Stimulated activated CD8-positive, alpha-beta memory T cell treated with anti-CD3 and anti-CD28 coated beads, Interleukin-7, amount 100 ng/mL, for 4 hours (primary cell): ENCODE measurements around the gene MRPL30.
"Not testable (repeated sequence)": the region's sequence is repeated elsewhere in the genome, so short reads cannot be mapped to it uniquely, and the experiment has no call there.

Experiments
- DNase-seq, 2 donors: peaks; one replicate each; pipeline ENCODE4 v3.0.0-alpha.2; 2020; ENCODE audit warnings: low read depth in 2 of 2

The MRPL30 gene

DNA sequence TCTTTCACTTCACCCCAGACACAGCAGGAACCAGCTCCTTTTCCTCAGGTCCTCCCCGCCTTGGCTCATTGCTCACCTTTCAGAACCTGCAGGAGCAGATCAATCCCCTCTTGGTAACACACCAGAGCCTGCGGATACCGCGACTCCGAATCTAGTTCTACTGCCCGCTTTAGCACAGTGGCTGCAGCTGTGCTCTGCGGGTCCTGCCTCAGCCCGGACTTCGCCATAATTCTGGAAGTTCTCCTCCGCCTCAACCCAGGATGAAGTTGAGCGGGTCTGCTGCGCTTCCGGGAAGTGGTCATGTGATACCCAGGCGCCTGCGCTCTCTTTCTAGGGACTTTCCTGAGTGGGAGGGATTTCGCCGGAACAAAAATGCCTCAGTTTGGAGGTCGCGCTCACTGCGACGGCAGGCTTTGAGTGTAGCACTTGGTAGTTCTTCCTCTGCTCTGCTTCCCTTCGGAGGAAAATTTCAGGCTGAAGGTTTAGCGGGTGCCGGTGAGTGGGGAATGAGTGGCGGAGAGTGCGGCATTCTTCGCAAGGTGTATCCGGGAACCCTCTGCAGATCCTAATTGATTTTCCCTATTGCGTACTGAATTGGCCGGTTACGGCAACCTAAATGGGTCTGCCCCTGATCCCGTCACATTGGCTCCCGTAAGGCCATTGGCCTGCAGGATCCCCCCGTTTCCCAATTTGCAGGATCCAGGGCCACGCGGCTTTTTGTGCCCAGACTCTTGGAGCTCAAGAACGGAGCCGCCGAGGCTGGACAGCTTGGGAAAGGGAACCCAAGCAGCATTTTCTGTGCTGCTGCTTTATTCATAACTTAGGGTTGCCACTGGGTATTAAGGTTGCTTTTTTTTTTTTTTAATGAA is at the start of gene MRPL30, which contains the start of gene MITD1:
Gene MRPL30, plus strand, starts transcription at position 430 of the 869 bp plus-strand sequence. CDS start 5,020 bp downstream, outside the sequence.
Gene MITD1, minus strand, starts transcription at position 304 of the 869 bp plus-strand sequence. Its CDS starts 77 bp downstream, at position 227.
- peak; percentile 82 to 88 for DNase-seq

DNA sequence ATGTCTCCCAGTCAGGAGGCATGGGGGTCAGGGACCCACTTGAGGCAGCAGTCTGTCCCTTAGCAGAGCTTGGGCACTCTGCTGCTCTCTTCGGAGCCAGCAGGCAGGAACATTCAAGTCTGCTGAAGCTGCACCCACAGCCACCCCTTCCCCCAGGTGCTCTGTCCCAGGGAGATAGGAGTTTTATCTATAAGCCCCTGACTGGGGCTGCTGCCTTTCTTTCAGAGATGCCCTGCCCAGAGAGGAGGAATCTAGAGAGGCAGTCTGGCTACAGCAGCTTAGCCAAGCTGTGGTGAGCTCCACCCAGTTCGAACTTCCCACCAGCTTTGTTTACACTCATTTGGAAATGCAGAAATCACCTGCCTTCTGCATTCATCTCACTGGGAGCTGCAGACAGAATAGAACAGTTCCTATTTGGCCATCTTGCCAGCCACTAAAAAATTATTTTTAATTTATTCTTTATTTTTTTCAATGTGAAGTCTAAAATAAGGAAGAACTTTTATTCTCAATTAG is 45.9 kb upstream of the MRPL30 start:
- not testable (repeated sequence) for DNase-seq

DNA sequence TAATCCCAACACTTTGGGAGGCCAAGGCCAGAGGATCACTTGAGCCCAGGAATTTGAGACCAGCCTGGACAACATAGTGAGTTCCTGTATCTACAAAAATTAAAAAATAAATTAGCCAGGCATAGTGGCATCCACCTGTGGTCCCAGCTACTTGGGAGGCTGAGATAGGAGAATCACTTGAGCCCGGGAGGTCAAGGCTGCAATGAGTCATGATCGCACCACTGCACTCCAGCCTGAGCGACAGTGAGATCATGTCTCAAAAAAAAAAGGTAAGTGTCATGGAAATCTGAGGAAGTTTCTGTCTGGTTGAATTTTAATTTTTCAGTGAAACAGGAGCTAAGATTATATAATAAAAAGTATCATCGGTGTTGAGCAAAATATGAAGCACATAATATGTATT is 42.0 kb upstream of the MRPL30 start:
- no peak for DNase-seq

DNA sequence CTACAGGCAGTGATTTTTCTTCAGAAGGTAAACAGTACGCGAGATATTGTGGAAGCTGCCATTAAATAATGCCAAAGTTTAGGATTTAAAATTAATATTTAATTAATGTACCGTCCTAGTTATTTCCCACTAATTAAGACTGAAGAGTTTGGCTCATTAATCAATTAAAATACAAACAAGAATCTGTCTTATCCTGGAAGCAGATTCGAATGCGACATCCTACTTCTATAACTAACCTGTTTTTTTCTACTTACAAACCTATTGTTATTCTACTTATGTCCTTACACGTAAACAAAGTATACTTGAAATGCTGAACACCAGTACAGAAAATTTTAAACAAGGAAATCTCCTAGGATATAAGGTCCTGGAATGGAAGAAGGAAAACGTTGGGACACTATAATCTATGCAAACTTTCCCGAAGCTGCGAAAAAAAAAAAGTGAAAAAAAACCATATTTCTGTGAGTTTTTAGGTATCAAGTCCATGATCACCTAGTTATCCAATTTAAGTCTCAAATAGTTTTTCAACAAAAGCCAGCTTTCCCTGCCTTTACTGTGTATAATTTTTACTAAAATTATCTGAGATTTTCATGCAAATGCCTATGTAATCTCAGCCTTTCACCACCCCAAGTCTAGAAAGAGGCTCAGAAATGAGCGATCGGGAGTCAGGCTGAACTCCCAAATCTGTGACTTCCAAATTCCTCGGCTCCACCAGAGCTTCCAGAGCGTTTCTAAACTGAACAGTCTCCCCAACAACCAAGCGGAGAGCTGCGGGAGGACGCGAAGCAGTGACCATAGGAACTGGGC is 40.7 kb upstream of the MRPL30 start:
- DNase-seq, result no peak

DNA sequence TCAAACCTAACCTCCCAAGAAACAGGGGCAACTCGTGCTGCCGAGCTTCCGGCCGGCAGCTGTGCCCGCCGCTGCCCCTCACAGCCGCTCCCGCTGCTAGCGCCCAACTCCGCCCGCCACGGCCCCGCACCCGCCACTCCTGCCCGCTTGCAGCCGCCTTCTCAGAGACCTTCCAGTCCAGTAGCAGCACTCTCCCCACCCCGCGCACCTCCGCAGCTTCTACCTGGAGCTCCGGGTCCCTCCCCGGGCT is 40.2 kb upstream of the MRPL30 start:
- DNase-seq, result no peak

DNA sequence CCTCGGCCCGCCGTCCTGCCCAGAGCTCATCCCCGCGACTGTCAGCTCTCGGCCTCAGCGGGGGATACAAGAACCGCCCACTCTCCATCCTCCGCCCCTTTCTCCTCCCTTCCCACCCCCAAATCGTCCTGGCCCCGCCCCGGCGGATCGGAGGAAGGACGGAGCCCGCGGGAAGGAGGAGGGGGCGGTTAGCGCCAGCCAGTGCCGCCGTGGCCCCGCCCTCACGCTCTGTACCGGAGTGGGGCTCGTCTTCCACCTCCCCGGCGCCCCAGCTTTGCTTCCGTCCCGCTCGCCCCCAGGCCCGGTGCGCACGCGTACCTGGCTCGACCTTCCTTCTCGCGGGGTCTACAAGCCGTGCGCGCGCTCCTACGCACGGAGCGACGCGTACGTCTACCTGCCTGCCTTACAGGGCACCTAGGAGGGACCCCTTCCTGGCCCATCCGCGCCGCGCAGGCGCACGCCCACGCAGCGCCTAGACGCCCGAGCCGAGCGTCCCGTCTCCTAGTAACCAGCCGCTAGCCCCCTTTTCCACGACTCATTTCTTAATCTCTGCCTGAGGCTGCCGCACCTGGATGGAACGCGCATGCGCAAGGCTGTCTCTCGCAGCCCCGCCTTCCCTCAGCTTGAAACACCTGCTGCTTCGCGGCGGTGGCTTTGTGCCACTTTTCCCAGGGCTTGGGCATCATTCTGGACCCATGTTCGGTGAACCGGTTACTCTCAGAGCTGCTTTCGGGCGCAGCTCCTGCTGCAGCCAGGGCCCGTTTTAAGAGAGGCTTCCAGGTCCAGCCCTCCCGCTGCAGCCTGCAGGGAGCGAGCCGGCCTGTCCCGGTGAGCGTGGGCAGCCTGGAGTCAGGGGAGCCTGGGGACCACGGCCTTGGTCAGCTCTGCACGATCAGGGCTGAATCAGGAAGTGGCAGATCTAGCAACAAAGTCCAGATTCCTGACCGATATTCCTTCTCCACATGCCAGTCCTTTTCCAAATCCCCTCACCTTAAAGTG is 39.6 kb upstream of the MRPL30 start, which contains the start of gene C2orf15:
Gene C2orf15, plus strand, starts transcription at position 598 of the 999 bp plus-strand sequence. CDS start 8,852 bp downstream, outside the sequence.
- DNase-seq, result peak; percentile 95 to 98

DNA sequence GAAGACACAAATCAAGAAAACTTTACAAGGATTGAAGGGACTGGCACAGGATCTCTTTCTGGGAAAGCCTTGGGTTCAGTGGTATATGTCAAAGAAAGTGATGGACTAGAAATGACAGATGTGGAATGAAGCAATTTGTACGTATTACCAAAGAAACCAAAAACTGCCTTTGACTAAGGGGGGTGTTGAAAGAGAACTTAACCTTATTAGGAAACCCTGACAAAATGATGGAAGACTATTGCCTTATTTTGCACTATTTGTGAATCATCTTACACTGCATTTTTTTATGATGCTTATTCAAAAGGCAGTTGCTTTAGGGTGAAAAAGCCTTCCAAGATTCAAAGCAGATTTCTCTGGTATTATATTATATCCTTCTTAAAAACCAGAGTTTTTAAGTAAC is 30.3 kb upstream of the MRPL30 start:
- no peak for DNase-seq

DNA sequence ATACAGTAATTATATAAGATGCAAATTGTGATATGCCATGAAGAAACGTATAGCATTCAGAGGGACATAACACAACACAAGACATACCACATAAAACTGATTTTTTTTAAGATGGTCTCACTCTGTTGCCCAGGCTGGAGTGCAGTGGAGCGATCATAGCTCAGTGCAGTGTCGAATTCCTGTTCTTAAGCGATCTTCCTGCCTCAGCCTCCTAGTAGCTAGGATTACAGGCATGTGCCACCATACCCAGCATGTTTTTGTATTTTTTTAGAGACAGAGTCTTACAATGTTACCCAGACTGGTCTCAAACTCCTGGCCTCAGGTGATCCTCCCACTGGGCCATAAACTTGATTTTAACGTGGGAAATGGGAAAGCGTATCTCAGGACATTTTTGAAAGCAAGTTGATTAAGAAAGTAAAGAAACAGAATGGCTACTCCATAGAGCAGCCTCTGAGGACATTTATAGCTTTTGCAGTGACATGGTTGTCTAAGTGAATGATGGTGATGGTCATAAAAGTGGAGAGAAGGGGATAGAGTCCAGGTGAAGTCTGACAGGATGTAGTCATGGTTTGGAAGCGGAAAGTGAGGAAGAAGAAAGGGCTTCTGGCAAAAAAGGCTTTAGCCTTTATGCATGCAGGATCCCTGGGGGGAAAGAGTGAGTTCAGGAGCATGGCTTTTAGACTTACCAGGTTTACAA is 28.6 kb upstream of the MRPL30 start:
- DNase-seq, result no peak

DNA sequence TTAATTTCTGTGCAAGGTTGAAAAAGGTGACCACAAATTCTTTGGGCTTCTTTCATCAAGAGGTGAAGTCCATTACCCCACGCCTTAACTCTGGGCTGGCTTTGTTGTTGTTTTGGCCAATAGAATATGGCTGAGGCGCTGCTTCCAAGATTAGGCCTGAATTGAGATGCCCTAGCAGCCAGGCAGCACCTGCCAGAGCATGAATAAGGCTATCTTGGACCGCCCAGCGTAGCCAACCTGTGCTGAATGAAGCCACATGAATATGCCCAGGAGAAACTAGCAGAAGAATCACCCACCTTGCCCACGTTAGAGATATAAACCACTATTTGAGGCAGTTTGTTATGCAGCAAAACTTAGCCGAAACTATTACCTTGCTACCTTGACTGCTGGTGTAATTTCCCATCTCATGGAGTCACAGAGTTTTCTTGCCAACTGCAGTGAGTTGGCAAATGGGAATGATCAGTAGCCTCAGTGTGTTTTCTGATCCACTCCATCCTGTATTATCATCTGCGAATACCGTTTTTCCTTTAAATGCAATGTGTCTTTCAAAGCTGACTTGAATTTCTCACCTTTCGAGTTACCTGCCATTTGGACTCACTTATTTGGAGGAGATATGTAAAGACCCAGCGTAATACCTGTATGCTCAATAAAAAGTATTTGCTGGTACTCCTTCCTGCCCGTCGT is 26.9 kb upstream of the MRPL30 start:
- no peak for DNase-seq

DNA sequence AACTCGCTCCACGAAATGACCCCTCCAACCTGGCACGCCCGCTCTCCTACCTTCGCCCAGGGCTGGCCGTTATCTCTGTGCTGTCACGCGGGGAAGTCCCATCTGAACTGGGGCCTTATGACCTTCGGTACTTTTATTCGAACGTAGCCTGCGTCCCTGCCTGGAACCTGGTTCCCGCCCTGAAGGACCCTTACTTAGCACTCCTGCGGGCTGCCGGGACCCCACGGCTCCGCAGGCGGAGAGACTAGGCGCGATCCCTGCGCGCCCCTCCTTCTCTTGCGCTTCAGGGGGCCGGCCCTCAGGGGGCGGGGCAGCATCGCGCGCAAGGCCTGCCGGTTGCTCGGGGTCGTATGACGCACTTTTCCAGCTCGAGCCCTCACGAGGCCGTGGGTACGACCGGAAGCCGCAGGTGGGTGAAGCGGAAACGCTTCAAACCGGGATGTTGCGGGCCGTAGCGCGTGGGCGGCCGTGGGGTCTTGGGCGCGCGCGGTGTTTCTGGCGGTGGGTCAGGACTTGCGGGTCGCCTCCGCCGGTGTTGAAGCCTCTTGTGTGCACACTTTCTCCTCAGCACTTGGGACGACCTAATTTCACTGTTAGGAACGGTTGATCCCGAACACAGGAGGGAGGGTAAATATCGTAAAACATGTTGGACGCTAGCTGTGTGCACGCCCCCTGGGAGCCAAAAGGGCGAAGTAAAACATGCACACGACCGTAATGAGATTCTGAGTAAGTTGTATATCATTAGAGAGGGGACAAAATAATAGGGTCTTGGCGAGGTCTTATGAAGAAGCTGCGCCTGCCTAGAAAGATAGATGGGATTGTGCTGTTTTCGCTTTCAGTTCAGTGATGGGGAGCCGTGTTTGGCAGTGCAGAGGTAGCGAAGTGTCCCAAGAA is 26.1 kb upstream of the MRPL30 start, which contains the start of the genes LIPT1 and TSGA10:
Gene LIPT1, plus strand, starts transcription at position 325 of the 894 bp plus-strand sequence. CDS start 6,991 bp downstream, outside the sequence.
Gene TSGA10, minus strand, starts transcription at position 300 of the 894 bp plus-strand sequence. CDS start 45,503 bp downstream, outside the sequence.
- peak; percentile 88 to 93 for DNase-seq

DNA sequence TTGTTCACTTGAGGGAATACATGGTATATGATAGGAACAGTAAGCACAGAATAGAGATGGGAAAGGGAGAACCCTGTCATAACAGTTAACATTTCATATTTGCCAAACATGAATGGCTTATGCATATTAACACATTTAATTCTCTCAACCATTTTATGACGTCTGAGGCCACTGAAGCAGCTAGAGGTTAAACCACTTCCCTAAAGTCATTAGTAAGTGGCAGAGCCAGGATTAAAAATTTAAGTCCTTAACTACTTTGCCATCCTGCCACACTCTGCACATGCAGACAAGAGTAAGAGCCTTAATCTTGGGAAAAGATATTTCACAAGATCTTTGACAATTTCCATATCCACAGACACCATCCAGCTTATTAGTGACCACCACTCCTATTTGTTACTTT is 24.1 kb upstream of the MRPL30 start:
- DNase-seq, result no peak

DNA sequence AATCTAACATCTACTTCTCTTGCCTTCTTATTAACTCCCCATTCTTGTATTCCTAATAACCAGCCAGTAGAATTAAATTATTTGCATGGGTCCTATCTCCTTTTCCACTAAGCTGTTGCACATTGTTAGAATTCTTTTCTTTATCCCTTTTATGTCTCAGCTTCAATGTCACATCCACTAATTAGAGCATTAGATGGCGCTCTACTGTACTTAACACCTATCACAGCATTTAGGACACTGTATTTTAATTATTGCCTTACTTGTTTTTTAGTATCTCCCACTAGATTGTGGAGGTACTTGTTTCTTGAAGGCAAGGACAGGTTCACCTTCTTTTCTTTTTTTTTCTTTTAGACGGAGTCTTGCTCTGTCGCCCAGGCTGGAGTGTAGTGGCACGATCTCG is 22.4 kb upstream of the MRPL30 start:
- DNase-seq, result no peak

DNA sequence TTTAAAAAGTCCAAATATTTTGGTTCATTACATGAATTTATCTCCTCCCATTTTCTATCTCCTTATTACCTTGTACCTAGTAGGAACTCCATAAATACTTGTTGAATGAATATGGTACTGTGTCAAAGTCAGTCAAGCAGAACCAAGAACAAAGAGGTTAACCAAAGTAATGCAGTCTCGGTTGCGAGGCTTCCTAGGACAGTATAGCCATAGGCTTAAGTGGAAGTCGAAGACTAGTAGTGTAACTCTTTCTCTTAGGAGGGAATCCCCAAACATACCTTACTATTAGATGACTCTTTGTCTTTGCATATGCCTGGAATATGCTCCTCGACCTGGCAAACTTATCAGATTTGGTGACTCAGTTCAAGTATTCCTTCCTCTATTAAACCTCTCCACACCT is 21.4 kb upstream of the MRPL30 start:
- DNase-seq, result no peak

DNA sequence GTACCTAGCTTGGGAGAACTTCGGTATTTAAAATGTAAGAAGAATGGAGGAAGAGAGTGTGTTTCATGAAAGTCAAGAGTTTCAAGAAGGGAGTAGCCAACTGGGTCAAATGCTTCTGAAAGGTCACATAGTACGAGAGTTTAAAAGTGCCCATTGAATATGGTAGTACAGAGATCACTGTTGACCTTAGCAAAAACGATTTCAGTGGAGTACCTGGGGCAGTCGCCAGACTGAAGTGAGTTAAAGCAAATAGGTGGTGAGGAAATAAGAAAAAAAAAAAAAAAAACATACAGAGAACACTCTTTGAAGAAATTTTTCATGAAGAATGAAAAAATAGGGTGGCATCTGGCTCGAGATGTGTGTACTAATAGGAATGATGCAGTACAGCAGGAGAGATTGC is 14.8 kb upstream of the MRPL30 start:
- no peak for DNase-seq

DNA sequence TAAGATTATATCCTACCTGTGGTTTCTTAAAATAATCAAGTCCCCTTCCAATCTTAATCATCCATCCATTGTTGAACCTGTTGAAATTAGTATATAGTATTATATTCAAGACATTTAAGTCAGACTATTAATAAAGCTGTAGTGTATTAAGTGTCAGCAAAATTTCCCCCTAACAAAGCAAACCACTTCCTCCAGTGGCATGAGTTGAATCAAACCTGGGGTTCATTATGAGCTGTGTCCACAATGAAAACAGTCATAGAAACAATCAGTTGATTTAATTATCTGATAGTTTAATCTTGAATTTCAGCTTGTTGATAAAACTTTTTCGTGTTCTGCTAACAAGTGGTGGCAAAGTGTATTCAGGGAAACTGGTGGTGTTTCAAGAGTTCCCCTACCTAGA is 11.4 kb upstream of the MRPL30 start:
- DNase-seq, result no peak

DNA sequence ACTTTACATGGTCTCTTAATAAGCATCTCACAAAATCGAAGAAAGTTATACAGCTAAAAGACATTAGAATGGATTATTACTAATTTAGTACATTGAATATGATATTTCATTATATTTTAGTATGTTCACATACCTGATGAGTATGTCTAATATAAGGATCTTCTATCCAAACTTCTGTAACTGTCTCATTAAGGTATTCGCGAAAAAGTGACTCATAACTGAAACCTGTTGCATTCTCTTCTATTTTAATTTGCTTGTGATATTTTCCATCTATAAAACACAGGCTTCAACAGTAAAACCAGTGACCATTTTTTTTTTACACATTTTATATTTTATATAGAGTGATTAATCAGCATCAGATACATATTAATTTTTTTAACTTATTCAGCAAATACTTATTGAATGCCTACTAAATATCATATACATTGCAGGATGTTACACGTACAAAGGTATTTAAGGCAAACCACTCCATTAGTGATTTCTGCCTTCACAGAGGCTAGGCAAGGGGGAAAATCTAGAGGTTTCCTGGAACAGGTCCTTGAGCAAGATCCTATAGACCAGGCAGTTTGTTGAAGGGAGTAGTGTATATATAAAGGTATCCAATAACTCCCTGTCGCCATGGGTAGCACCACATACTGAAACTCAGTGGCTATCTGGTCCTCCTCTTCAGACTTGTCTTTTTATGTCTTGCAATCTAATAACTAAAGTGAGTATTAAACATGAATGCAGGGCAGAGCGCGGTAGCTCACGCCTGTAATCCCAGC is 9.4 kb upstream of the MRPL30 start:
- no peak for DNase-seq

DNA sequence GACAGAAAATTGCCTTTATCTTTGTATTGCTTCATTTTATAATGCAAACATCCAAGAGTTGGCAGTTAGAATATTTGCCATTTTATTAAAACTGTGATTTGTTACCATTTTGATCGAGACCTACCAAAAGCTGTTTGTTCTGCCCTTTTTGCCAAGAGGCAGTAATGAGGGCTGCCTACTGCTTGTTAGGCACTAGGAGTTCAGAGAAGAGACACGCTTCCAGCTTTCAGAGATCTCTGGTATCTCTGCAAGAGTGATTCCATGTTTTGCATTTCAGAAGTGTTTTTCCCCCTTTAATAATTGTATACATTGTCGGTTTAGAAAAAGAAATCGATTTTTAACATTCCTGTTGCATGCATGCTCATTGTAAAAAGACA is 628 bp downstream of the MRPL30 start:
- DNase-seq, result no peak

DNA sequence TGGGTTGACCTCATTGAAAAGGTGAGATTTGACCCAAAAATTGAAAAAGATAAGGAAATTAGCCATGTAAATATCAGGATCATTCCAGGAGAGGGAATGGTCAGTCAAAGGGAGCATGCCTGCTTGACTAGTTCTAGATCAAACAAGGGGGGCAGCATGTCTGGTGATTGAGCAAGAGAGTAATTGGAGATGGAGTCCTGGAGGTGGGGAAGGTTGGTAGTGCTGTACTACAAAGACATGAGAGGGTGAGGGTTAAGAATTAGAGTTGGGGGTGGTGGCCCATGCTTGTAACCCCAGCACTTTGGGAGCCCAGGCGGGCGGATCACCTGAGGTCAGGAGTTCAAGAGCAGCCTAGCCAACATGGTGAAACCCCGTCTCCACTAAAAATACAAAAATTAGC is 2.0 kb downstream of the MRPL30 start:
- DNase-seq, result no peak
